GM21515 (cell line): Measurements from ENCODE around the gene RPL10.
A peak's percentile ranks its signal among the peaks of the same experiment; 100 is the strongest.

Source experiments
- ATAC-seq: cut with Tn5 transposase; IDR thresholded peaks from one replicate; pipeline ENCODE4 v1.9.1; 2021; ENCODE audit not compliant: unreplicated experiment

RPL10 gene

GRCh38 chrX:154397888-154398667 is at the start of gene RPL10:
RPL10 (plus strand) TSS chrX:154398377; CDS start chrX:154398520, 143 bp downstream.
- peak; percentile 68 for ATAC-seq

DNA sequence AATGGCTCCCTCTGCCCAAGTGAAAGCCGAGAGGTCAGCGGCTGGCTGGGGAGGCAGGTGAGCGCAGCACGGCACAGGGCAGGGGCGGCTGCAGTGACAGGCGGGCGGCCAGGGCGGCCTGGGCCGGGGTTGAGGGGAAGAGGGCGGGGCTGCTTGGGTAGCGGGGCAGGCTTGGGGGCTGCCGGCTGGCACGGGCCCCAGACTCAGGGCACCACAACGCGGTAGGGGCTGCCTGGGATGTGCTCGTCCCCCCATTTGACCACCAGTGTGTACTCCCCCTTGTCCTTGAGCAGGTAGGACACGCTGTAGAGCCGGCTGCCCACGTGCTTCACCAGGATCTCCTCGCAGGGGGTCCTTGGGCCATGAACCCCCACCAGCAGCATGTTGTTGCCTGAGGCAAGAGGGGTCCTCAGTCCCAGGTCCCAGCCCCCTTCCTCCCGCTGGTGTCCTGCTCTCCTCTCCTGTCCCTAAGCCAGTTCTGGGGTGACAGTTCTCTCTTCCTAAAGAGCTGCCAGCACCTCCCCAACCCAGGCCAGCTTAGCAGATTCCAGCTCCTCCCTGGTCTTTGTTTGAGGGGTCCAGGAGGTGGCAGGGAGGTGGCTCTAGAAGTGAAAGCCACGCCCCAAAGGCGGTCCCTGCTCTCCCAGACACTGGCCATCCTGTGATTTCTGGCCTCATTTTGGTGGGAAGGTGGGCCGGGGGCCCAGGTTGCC is 49.4 kb upstream of the RPL10 start:
- ATAC-seq: no peak

GRCh38 chrX:154349359-154349935 is 48.7 kb upstream of the RPL10 start:
- no peak for ATAC-seq

DNA sequence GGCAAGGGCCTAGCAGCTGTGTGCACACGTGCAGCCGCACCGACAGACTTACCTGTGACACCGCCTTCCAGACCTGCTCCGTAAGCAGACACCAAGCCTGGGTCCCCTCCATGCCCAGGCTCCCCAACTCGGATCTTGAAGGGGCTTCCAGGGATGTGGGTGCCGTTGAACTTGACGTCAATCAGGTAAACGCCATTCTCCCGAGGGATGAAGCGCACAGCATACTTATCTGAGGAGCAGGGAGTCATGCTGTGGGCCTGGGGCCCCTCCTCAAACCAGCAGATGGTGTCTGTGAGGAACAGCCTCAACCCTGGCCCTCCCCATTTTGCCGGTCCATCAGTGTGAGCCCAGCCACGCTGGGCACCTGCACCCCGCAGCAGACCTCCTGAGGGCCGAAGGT is 48.2 kb upstream of the RPL10 start:
- no peak for ATAC-seq

DNA sequence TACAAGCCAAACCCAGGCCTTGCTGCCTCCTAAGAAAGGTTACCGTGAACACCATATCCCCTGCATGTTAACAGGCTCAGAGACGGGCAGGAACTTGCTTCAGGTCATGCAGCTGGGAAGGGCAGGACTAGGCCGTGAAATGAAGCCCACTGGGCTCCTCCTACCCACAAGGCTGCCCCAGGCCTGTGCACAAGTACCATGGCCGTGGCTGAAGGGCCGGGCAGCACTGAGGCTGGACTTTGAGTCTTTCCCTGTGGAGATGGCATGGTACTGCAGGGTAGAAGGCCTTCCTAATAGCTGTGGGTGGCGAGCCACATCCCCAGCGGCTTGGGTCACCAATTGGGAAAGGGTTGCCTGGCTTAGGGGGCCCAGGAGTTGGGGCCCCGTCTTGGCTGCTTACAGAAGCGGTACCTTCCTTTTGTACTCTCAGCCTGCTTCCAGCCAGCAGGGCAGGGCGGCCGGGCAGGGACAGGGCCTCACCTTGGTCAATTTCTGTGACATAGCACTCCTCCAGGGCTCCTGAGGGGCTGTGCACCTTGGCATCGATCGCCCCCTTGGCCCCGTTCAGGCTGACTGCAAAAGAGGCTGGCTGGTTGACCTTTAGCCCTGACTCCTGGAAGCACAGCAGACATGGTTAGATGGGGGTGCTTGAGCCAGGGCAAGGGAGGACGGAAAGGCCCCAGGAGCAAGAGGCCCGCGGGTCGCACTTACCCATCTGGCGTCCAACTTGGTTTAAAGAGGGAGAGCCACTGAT is 47.6 kb upstream of the RPL10 start:
- no peak for ATAC-seq

DNA sequence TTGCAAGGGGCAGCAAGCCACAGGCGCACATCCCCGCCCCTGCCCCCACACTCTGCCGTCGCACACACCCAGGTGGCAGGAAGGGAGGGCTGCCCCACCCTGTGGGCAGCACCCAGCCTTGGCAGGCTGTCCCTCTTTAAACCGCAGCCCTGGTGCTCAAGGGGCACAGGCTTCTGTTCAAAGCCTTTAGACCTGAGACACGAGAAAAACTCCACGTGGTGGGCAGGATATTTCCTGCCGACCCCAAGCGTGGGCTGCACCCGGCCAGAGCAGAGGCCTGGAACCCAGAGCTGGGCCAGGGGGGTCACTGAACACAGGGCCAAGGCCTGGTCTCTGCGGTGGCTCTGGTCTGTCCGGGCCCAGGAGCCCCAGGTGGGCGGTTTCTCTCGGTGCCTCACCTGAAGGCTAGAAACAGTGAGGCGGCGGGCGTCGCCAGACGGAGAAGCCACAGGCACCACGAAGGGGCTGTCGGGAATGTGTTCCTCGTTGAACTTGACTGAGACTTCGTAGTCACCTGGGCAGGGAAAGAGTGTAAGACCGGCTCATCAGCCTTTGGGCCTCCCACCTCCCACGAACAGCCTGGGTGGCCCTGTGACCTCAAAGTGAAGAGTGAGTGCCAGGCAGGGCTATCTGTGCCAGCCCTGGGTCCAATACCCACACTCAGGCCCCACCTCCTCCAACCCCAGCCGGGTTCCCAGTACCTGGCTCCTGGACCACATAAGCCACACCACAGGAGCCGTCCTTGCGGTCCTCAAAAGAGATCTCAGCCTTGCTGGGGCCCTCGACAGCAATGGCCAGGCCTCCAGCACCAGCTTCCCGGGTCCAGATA is 46.8 kb upstream of the RPL10 start:
- no peak for ATAC-seq

- no peak for ATAC-seq
Observed at GRCh38 chrX:154352012-154352401, 46.2 kb upstream of the RPL10 start.

DNA sequence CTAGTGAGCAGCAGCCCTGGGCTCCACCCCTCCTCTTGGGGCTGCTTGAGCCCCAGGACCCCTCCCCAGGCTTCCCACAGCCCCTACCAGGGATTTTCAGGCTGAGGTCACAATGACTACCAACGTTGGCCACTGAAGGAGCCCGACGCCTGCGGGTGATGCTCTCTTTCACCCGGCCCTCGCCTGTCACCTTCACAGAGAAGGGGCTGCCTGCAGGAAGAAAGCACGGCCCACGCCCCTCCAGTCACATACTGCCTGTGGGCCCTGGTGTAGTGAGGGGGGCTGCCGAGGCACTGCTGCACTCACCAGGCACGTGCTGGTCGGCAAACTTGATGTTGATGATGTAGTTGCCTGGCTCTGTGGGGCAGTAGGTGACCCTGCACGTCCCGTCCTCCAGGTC is 45.7 kb upstream of the RPL10 start:
- no peak for ATAC-seq

DNA sequence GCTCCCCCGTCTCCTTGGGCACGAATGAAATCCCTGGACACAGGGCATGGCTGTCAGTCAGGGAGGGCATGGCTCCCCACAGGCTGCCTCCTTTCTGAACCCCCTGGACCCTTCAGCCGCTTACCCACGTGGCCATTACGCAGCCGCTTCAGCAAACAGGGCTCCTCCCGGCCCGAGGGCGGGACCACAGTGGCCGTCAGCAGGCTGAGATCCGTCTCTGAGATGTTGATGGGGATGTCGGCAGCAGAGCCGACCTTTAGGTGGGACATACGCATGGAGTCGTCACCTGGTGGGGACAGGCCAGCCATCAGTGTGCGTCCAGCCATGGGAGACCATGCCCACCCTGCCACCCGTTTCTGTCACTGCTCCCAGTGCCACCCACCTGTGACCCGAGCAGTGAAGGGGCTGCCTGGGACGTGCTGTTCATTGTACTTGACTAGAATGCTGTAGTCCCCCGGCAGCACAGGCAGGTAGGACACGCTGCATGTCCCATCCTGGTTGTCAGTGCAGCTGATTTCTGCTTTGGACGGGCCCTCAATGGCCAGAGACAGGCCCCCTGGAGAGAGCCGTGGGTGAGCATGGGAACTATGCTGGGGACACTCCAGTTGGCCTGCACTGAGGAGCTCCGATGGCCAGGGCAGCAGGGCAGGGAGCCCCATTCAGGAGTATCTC is 44.9 kb upstream of the RPL10 start:
- ATAC-seq: no peak

- ATAC-seq: no peak
Observed at GRCh38 chrX:154354013-154354412, 44.2 kb upstream of the RPL10 start.

GRCh38 chrX:154354516-154354915 is 43.7 kb upstream of the RPL10 start:
- ATAC-seq: no peak

GRCh38 chrX:154355094-154355775 is 42.9 kb upstream of the RPL10 start:
- ATAC-seq: no peak

DNA sequence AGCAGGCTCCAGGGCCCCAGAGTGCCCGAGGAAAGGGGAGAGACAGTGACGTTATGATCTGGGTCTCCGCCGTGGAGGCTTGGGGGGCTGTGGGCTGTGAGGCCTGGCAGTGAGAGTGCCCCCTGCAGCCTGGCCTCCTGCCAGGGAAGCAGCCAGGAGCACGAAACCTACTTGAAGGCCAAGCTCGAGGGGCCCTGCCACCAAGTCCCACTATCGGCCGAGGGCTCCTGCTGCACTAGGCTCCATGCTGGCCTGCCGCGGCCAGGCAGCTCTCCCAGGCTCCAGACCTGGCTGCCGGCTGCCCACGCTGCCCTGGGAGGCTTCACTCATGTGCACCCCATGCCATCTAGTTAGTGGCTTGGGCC is 42.4 kb upstream of the RPL10 start:
- no peak for ATAC-seq

GRCh38 chrX:154356596-154356995 is 41.6 kb upstream of the RPL10 start:
- ATAC-seq: no peak

DNA sequence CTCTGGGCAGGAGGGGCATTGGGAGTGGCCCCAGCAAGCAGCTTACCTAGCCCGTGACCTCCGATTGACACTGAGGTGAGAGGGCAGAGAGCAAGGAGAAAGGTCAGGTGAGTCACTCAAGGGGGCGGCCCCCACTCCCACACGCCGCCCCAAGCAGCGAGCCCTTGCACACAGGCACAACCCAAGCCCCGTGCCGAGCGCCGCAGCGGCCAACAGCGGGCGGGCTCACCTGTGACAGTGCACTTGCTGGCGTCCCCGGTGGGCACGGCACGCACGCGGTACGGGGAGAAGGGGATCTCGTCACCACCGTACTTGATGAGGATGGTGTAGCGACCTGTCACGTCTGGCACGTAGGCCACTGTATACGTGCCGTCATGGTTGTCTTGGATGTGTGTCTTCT is 41.0 kb upstream of the RPL10 start:
- no peak for ATAC-seq

DNA sequence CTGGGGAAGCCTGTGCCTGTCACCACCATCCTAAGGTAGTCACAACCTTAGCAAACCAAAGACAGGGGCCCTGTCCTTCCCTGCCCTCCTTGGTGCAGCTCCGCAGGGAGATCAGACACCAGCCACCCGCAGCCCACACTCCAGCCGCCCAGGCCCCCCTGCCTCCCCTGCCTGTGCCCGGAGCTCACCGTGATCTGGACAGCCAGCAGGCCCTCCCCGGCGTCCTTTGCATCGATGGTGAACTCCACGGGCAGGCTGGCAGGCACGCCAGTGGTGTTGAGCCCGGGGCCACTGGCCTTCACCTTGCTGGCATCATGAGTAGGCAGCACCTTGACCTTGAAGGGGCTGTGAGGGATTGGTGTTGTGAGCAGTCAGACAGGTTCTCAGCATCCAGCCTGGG is 40.2 kb upstream of the RPL10 start:
- ATAC-seq: no peak

DNA sequence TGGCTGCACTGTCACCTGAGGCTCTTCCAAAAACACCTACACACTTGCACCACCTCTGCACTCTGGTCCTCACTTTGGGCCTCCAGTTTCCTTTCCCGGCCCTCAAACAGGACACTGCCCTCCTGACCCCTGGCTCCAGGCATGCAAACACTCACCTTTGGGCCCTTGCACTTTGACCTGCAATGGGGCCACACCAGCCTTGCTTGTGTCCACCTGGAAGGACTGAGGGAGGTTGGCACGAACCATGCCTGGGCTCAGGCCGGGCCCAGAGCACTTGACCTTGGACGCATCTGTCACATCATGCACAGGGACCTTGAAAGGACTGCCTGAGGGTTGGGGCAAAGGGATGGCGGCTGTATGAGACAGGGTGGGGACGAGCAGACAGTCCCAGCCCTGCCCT is 39.3 kb upstream of the RPL10 start:
- ATAC-seq: no peak

DNA sequence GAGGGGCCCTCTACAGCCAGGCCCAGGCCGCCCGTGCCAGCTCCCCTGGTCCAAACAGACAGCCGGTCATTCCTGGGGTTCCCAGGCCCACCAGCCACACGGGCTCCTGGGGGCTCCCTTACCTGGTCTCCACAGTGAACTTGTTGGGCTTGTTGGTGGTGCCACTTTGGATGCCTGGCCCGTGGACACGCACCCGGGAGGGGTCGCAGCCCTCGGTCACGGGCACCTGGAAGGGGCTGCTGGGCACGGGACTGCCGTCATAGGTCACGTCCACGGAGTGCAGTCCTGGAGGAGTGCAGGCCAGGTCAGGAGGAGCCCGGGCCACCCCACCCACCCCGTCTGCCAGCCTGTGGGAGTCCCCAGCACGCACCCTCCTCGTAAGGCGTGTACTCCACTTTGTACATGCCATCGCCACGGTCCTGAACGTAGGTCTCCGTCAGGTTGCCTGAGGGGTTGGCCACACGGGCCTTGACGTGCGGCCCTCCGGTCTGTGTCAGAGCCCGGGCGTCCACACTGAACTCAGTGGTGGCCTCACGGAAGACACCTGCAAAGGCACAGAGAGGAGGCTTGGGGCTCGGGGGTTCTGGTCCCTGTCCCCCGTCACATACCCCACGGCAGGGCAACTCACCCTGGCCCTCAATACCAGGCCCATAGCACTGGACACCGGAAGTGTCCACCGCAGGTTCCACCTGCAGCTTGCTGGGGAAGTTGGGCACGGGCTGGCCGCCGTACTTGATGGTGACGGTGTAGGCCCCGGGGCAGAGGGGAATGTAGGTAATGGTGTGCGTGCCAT is 38.6 kb upstream of the RPL10 start:
- ATAC-seq: no peak
